HPDE6-E6E7 (cell line): Measurements from ENCODE around the gene ASIC2.

Experiments
- DNase-seq: peaks from one replicate; pipeline ENCODE4 v3.0.0; 2011; ENCODE audit warnings: missing footprints; ENCODE audit errors: extremely low spot score

Gene ASIC2

GRCh38 chr17:33163533-33164168 lies 129.4 kb downstream of the ASIC2 start:
- DNase-seq, result no peak

GRCh38 chr17:33154869-33155455 lies 138.1 kb downstream of the ASIC2 start:
- DNase-seq, result no peak

GRCh38 chr17:33152783-33153182 lies 140.3 kb downstream of the ASIC2 start:
- DNase-seq, result no peak

- no peak for DNase-seq
Measured at GRCh38 chr17:33151565-33151964, 141.5 kb downstream of the ASIC2 start.

GRCh38 chr17:33145941-33146340 lies 147.2 kb downstream of the ASIC2 start:
- DNase-seq, result no peak

GRCh38 chr17:33144837-33145236 lies 148.3 kb downstream of the ASIC2 start:
- no peak for DNase-seq

GRCh38 chr17:33142705-33143299 lies 150.3 kb downstream of the ASIC2 start:
- DNase-seq, result peak; percentile 26

- no peak for DNase-seq
Measured at GRCh38 chr17:33140413-33141099, 152.5 kb downstream of the ASIC2 start.

GRCh38 chr17:33138627-33139026 lies 154.5 kb downstream of the ASIC2 start:
- DNase-seq, result no peak

- no peak for DNase-seq
Measured at GRCh38 chr17:33137426-33137825, 155.7 kb downstream of the ASIC2 start.

- no peak for DNase-seq
Measured at GRCh38 chr17:33135691-33136090, 157.4 kb downstream of the ASIC2 start.

- DNase-seq, result no peak
Measured at GRCh38 chr17:33131620-33132019, 161.5 kb downstream of the ASIC2 start.

- peak; percentile 52 for DNase-seq
Measured at GRCh38 chr17:33127706-33128105, 165.4 kb downstream of the ASIC2 start.

- DNase-seq, result no peak
Measured at GRCh38 chr17:33126086-33126485, 167.0 kb downstream of the ASIC2 start.

GRCh38 chr17:33125552-33125950 lies 167.5 kb downstream of the ASIC2 start:
- DNase-seq, result no peak

- no peak for DNase-seq
Measured at GRCh38 chr17:33124871-33125551, 168.1 kb downstream of the ASIC2 start.

- no peak for DNase-seq
Measured at GRCh38 chr17:33124185-33124584, 168.9 kb downstream of the ASIC2 start.

GRCh38 chr17:33121756-33122155 lies 171.3 kb downstream of the ASIC2 start:
- DNase-seq, result no peak

GRCh38 chr17:33121272-33121671 lies 171.8 kb downstream of the ASIC2 start:
- DNase-seq, result no peak

GRCh38 chr17:33120103-33120502 lies 173.0 kb downstream of the ASIC2 start:
- no peak for DNase-seq

GRCh38 chr17:33118391-33119075 lies 174.6 kb downstream of the ASIC2 start:
- no peak for DNase-seq
